ENCODE data around the gene LDB2. TPM values are rescaled to one million over a fixed set of nuclear protein-coding genes. Genes with fewer than 3 reads are reported as not detected.

The LDB2 gene
- total and polyA plus RNA-seq, 2 experiments from 2014 or later, result 48.6 to 80.1 TPM

DNA sequence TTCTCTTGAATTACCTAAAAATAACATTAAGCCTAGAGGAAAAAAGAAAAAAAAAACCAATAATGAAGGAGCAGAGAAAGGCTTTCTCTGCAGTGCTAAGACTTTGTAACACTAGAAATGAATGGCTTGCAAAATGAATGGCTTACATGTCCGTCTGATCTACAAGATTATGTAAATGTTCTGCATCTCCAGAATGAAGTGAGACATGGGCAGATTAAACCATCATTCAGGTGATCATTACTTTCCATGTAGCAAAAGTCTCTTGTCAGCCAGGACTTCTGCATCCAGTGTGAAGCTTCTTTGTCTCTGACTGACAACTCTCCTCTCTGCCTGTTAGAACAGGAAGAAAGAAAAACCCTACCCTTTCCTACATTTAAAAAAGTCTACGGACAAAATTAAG lies 304.3 kb downstream of the LDB2 start:
- H3K79me2 ChIP-seq (replicated peaks; ENCODE audit: insufficient read depth), result no peaks in the 10 kb centered on the region
- H3K4me1 ChIP-seq (ENCODE audit: insufficient read depth), result peaks cover 17% of the 10 kb centered on the region
- H4K20me1 ChIP-seq (replicated peaks; ENCODE audit: insufficient read depth), result peaks cover 2% of the 10 kb centered on the region; the same call in 1 of the 2 replicates
- H3F3A ChIP-seq (replicated peaks; ENCODE audit: low read depth), result no peaks in the 10 kb centered on the region
- no peak overlapping the region for H3K27ac ChIP-seq (ENCODE audit: low read depth)
- DNase-seq (ENCODE audit: low spot score), result no peak
- no peaks in the 10 kb centered on the region for H3K36me3 ChIP-seq (ENCODE audit: insufficient read depth)
- TF ChIP-seq EZH2 (IDR thresholded peaks at IDR 0.05; ENCODE audit: low read depth, unreplicated experiment), result no peak
- TF ChIP-seq ZNF331 (CRISPR knock-in tag; IDR thresholded peaks at IDR 0.05; ENCODE audit: low read depth), result no peak
- no peak for TF ChIP-seq STAT1 (IDR thresholded peaks at IDR 0.05; ENCODE audit: unreplicated experiment)
- TF ChIP-seq, protein P1, sequence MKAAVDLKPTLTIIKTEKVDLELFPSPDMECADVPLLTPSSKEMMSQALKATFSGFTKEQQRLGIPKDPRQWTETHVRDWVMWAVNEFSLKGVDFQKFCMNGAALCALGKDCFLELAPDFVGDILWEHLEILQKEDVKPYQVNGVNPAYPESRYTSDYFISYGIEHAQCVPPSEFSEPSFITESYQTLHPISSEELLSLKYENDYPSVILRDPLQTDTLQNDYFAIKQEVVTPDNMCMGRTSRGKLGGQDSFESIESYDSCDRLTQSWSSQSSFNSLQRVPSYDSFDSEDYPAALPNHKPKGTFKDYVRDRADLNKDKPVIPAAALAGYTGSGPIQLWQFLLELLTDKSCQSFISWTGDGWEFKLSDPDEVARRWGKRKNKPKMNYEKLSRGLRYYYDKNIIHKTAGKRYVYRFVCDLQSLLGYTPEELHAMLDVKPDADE (IDR thresholded peaks at IDR 0.05), result no peak
- TF ChIP-seq JUNB (IDR thresholded peaks at IDR 0.05; ENCODE audit: unreplicated experiment), result no peak
- TF ChIP-seq ZNF114 (CRISPR knock-in tag; IDR thresholded peaks at IDR 0.05), result no peak
- TF ChIP-seq NANOG (IDR thresholded peaks at IDR 0.05; ENCODE audit: borderline replicate concordance), result no peak
- no peak for TF ChIP-seq EZH2phosphoT487 (IDR thresholded peaks at IDR 0.05; ENCODE audit: unreplicated experiment)
- TF ChIP-seq POLR2AphosphoS5 (IDR thresholded peaks at IDR 0.05; ENCODE audit: low read depth), result no peak
- TF ChIP-seq, protein P2, sequence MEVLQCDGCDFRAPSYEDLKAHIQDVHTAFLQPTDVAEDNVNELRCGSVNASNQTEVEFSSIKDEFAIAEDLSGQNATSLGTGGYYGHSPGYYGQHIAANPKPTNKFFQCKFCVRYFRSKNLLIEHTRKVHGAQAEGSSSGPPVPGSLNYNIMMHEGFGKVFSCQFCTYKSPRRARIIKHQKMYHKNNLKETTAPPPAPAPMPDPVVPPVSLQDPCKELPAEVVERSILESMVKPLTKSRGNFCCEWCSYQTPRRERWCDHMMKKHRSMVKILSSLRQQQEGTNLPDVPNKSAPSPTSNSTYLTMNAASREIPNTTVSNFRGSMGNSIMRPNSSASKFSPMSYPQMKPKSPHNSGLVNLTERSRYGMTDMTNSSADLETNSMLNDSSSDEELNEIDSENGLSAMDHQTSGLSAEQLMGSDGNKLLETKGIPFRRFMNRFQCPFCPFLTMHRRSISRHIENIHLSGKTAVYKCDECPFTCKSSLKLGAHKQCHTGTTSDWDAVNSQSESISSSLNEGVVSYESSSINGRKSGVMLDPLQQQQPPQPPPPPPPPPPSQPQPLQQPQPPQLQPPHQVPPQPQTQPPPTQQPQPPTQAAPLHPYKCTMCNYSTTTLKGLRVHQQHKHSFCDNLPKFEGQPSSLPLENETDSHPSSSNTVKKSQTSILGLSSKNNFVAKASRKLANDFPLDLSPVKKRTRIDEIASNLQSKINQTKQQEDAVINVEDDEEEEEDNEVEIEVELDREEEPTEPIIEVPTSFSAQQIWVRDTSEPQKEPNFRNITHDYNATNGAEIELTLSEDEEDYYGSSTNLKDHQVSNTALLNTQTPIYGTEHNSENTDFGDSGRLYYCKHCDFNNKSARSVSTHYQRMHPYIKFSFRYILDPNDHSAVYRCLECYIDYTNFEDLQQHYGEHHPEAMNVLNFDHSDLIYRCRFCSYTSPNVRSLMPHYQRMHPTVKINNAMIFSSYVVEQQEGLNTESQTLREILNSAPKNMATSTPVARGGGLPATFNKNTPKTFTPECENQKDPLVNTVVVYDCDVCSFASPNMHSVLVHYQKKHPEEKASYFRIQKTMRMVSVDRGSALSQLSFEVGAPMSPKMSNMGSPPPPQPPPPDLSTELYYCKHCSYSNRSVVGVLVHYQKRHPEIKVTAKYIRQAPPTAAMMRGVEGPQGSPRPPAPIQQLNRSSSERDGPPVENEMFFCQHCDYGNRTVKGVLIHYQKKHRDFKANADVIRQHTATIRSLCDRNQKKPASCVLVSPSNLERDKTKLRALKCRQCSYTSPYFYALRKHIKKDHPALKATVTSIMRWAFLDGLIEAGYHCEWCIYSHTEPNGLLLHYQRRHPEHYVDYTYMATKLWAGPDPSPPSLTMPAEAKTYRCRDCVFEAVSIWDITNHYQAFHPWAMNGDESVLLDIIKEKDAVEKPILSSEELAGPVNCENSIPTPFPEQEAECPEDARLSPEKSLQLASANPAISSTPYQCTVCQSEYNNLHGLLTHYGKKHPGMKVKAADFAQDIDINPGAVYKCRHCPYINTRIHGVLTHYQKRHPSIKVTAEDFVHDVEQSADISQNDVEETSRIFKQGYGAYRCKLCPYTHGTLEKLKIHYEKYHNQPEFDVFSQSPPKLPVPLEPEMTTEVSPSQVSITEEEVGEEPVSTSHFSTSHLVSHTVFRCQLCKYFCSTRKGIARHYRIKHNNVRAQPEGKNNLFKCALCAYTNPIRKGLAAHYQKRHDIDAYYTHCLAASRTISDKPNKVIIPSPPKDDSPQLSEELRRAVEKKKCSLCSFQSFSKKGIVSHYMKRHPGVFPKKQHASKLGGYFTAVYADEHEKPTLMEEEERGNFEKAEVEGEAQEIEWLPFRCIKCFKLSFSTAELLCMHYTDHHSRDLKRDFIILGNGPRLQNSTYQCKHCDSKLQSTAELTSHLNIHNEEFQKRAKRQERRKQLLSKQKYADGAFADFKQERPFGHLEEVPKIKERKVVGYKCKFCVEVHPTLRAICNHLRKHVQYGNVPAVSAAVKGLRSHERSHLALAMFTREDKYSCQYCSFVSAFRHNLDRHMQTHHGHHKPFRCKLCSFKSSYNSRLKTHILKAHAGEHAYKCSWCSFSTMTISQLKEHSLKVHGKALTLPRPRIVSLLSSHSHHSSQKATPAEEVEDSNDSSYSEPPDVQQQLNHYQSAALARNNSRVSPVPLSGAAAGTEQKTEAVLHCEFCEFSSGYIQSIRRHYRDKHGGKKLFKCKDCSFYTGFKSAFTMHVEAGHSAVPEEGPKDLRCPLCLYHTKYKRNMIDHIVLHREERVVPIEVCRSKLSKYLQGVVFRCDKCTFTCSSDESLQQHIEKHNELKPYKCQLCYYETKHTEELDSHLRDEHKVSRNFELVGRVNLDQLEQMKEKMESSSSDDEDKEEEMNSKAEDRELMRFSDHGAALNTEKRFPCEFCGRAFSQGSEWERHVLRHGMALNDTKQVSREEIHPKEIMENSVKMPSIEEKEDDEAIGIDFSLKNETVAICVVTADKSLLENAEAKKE (CRISPR knock-in tag; IDR thresholded peaks at IDR 0.05), result no peak
- Mint-ChIP-seq H3K27ac (no peak overlapping the region), H3K36me3 (ENCODE audit: low read depth) (no peaks in the 10 kb centered on the region), H3K9me3 (no peaks in the 10 kb centered on the region), H3K4me1 (peaks cover 30% of the 10 kb centered on the region), H3K4me3 (no peak overlapping the region), H3K27me3 (ENCODE audit: insufficient read depth, low read depth, poor library complexity) (no peaks in the 10 kb centered on the region)
- H3K9me2 ChIP-seq (ENCODE audit: insufficient read depth), result no peaks in the 10 kb centered on the region
- no peak overlapping the region for H3K4me3 ChIP-seq
- H3K27me3 ChIP-seq (ENCODE audit: insufficient read depth), result no peaks in the 10 kb centered on the region
- ATAC-seq, result no peak
- no peak overlapping the region for H3K4me2 ChIP-seq
- H2AFZ ChIP-seq, result no peak overlapping the region
